ENCODE measurements around the gene STAT5B.

Gene STAT5B

DNA sequence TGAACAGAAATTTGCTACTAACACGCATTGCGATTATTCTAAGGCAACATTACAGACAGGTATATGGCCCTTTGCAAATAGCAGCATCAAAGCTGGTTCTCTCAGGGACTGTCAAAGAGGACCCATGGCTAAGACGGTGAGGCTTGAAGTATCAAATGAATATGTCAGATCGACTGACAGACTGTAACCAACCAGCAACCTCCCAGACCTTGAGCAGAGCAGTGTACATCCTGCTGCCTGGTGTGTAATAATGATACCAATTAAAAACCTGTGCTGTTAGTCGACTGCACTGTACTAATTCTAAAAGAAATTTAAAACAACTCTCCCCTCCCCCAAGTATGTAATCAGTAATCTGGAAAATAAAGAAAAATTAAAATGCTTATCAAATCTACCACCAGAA lies 46.0 kb downstream of the STAT5B start:
- TF ChIP-seq TOX (CRISPR knock-in tag; IDR thresholded peaks at IDR 0.05; ENCODE audit: borderline replicate concordance) (no peak), ZC3H10 (CRISPR knock-in tag; IDR thresholded peaks at IDR 0.05) (no peak), ESRRG (CRISPR knock-in tag; IDR thresholded peaks at IDR 0.05) (no peak), TCF4 (CRISPR knock-in tag; IDR thresholded peaks at IDR 0.05; ENCODE audit: borderline replicate concordance) (no peak), RARB (CRISPR knock-in tag; IDR thresholded peaks at IDR 0.05) (no peak)

DNA sequence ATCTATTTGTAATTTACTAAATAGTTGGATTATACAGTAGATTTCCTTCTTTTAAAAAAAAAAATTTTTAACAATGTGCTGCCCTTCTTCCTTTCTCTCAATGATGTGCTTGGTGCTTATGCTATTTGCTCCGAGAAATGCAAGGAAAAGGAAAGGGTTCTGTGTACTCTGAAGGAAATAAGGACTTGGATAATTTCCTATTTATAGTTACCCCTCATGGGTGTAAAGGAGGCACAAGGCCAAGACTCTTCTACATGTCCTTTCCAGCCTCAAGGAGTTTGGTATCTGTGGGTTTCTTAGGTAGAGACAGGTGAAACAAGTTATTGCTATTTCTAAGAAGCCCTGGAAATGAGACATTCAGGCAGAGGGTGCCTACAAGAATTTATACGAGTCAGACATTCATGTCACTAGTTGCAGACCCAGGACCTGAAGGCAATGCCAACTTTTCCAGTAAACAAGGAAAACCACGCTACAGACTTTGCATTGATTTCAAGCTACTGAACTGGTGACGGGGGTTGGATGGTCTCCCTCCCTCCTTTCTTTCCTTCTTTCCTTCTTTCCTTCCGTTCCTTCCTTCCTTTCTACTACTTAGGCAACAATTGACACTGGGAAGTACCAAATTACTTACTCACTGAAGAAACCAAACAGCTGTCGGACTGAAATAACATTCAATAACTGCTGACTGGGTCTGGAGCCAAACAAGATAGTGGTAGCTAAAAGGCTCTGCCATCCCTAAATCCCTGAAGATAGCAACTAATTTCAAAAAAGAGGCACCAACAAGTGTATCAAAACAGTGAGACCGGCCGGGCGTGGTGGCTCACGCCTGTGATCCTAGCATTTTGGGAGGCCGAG lies 48.1 kb downstream of the STAT5B start:
- TF ChIP-seq ZNF565 (CRISPR knock-in tag; conservative IDR thresholded peaks at IDR 0.05; ENCODE audit: low read depth) (no peak), SNAI2 (CRISPR knock-in tag; IDR thresholded peaks at IDR 0.05) (no peak), OSR1 (CRISPR knock-in tag; IDR thresholded peaks at IDR 0.05) (no peak), ZFP3 (CRISPR knock-in tag; IDR thresholded peaks at IDR 0.05) (no peak), RARB (CRISPR knock-in tag; IDR thresholded peaks at IDR 0.05) (no peak), ESRRG (CRISPR knock-in tag; IDR thresholded peaks at IDR 0.05) (no peak), CSDC2 (CRISPR knock-in tag; IDR thresholded peaks at IDR 0.05) (no peak), ZNF8 (CRISPR knock-in tag; IDR thresholded peaks at IDR 0.05) (no peak), BACH2 (CRISPR knock-in tag; IDR thresholded peaks at IDR 0.05; ENCODE audit: borderline replicate concordance) (no peak), PPARA (CRISPR knock-in tag; IDR thresholded peaks at IDR 0.05; ENCODE audit: borderline replicate concordance) (no peak), ZC3H10 (CRISPR knock-in tag; IDR thresholded peaks at IDR 0.05) (no peak)
- TF ChIP-seq, protein P1, sequence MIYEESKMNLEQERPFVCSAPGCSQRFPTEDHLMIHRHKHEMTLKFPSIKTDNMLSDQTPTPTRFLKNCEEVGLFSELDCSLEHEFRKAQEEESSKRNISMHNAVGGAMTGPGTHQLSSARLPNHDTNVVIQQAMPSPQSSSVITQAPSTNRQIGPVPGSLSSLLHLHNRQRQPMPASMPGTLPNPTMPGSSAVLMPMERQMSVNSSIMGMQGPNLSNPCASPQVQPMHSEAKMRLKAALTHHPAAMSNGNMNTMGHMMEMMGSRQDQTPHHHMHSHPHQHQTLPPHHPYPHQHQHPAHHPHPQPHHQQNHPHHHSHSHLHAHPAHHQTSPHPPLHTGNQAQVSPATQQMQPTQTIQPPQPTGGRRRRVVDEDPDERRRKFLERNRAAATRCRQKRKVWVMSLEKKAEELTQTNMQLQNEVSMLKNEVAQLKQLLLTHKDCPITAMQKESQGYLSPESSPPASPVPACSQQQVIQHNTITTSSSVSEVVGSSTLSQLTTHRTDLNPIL (CRISPR knock-in tag; IDR thresholded peaks at IDR 0.05; ENCODE audit: low read depth): no peak
- TF ChIP-seq, protein P2, sequence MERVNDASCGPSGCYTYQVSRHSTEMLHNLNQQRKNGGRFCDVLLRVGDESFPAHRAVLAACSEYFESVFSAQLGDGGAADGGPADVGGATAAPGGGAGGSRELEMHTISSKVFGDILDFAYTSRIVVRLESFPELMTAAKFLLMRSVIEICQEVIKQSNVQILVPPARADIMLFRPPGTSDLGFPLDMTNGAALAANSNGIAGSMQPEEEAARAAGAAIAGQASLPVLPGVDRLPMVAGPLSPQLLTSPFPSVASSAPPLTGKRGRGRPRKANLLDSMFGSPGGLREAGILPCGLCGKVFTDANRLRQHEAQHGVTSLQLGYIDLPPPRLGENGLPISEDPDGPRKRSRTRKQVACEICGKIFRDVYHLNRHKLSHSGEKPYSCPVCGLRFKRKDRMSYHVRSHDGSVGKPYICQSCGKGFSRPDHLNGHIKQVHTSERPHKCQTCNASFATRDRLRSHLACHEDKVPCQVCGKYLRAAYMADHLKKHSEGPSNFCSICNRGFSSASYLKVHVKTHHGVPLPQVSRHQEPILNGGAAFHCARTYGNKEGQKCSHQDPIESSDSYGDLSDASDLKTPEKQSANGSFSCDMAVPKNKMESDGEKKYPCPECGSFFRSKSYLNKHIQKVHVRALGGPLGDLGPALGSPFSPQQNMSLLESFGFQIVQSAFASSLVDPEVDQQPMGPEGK (CRISPR knock-in tag; IDR thresholded peaks at IDR 0.05; ENCODE audit: borderline replicate concordance): no peak
- TF ChIP-seq, protein P3, sequence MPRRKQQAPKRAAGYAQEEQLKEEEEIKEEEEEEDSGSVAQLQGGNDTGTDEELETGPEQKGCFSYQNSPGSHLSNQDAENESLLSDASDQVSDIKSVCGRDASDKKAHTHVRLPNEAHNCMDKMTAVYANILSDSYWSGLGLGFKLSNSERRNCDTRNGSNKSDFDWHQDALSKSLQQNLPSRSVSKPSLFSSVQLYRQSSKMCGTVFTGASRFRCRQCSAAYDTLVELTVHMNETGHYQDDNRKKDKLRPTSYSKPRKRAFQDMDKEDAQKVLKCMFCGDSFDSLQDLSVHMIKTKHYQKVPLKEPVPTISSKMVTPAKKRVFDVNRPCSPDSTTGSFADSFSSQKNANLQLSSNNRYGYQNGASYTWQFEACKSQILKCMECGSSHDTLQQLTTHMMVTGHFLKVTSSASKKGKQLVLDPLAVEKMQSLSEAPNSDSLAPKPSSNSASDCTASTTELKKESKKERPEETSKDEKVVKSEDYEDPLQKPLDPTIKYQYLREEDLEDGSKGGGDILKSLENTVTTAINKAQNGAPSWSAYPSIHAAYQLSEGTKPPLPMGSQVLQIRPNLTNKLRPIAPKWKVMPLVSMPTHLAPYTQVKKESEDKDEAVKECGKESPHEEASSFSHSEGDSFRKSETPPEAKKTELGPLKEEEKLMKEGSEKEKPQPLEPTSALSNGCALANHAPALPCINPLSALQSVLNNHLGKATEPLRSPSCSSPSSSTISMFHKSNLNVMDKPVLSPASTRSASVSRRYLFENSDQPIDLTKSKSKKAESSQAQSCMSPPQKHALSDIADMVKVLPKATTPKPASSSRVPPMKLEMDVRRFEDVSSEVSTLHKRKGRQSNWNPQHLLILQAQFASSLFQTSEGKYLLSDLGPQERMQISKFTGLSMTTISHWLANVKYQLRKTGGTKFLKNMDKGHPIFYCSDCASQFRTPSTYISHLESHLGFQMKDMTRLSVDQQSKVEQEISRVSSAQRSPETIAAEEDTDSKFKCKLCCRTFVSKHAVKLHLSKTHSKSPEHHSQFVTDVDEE (CRISPR knock-in tag; IDR thresholded peaks at IDR 0.05): no peak
- ATAC-seq: no peak

More for the DNA sequence above, 46.0 kb downstream of the STAT5B start:
- no peak for ATAC-seq

DNA sequence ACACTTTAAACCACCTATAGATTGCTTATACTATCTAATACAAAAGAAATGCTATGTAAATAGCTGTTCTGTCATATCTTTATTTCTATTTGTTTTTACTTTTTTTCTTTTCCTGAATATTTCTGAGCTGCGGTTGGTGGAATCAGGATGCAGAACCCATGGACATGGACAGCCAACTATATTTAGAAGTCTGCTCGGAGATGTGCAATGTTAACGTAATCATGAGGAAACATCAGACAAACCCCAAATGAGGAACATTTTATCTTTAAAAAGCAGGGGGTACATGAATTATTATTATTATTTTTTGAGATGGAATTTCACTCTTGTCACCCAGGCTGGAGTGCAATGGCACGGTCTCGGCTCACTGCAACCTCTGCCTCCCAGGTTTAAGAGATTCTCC lies 50.5 kb downstream of the STAT5B start:
- TF ChIP-seq TCF4 (CRISPR knock-in tag; IDR thresholded peaks at IDR 0.05; ENCODE audit: borderline replicate concordance): no peak
- TF ChIP-seq, protein P3 (CRISPR knock-in tag; IDR thresholded peaks at IDR 0.05): no peak
- no peak for TF ChIP-seq RARB (CRISPR knock-in tag; IDR thresholded peaks at IDR 0.05)
- TF ChIP-seq, protein P2 (CRISPR knock-in tag; IDR thresholded peaks at IDR 0.05; ENCODE audit: borderline replicate concordance): no peak
- no peak for TF ChIP-seq CSDC2 (CRISPR knock-in tag; IDR thresholded peaks at IDR 0.05)
- no peak for TF ChIP-seq OSR1 (CRISPR knock-in tag; IDR thresholded peaks at IDR 0.05)
- TF ChIP-seq ZNF8 (CRISPR knock-in tag; IDR thresholded peaks at IDR 0.05): no peak
- TF ChIP-seq ESRRG (CRISPR knock-in tag; IDR thresholded peaks at IDR 0.05): no peak
- TF ChIP-seq ARNTL (CRISPR knock-in tag; IDR thresholded peaks at IDR 0.05; ENCODE audit: borderline replicate concordance, low read depth): no peak
- no peak for ATAC-seq

Measured in SK-N-SH treated with all-trans-retinoic acid at 6 μM for 48 hours (cell line).